Measurements from ENCODE around the gene PHACTR3.

The PHACTR3 gene

DNA sequence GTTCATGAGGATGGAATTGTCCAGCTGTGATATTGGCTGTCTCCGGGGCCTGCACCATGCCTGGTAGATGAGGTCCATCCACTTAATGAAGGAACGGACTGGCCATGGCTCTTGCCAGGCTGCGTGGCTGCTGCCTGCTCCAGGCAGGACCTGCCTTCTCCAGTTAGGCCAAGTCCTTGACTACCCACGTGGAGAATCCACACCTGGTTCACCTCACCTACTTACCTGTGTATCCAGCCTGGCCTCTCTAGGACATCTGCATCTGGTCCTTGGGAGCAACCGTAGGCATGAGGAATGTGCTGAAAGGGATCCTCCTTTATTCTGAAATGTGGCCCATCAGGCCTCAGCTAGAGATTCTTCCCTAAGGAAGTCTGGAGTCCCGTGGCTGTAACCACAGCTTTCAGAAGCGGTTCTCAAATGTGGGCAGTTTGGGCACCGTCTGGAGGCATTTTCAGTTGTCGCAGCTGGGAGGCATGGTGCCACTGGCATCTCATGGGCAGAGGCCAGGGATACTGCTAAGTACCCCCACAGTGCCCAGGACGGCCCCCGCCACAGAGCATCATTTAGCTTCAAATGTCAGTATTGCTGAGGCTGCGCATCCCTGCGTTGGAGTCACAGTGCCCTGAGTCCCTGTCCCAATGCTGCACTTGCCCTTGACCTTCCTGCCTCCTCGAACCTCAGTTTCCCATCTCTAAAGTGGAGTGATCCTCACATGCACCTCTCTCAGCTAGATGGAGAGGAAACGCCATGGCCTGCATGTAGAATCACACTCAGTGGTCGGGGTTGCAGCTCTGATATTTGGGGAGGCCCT is 67.5 kb downstream of the PHACTR3 start:
- no peaks in the 10 kb centered on the region for H3K9me3 ChIP-seq (ENCODE audit: control insufficient read depth, low read depth, low read length)
- no peak overlapping the region for H3K4me3 ChIP-seq (ENCODE audit: low read length)
- no peaks in the 10 kb centered on the region for H3K36me3 ChIP-seq (ENCODE audit: control insufficient read depth, low read depth, low read length)
- H3K27me3 ChIP-seq (ENCODE audit: control insufficient read depth, insufficient read depth, low read length): no peaks in the 10 kb centered on the region
- H3K9ac ChIP-seq (ENCODE audit: low read length): no peak overlapping the region
- H3K4me1 ChIP-seq (ENCODE audit: control insufficient read depth, low read depth, low read length): no peaks in the 10 kb centered on the region
- no peak overlapping the region for H3K27ac ChIP-seq (ENCODE audit: low read length)

DNA sequence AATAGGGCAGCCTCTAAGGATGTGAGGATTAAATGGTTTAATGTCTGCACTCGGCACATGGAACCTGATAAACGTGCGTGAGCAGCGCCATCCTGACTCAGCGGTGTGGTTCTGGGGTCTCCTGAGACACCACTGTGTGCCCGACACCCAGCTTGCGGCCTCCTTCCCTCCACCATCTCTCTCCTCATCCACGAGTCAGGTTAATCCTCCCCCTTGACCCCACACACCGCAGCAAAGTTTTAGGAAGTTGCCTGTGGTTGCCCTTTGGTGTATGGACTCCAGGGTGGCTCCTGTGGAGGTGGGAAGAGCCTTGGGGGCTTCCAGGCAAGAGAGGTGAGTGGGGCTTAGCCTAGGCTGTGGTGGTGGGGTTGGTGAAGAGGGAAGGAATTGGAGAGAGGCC is 68.2 kb downstream of the PHACTR3 start:
- Histone ChIP-seq H3K36me3 (ENCODE audit: control insufficient read depth, low read depth, low read length) (no peaks in the 10 kb centered on the region), H3K27ac (ENCODE audit: low read length) (no peak overlapping the region), H3K9me3 (ENCODE audit: control insufficient read depth, low read depth, low read length) (no peaks in the 10 kb centered on the region), H3K4me1 (ENCODE audit: control insufficient read depth, low read depth, low read length) (no peaks in the 10 kb centered on the region), H3K4me3 (ENCODE audit: low read length) (no peak overlapping the region), H3K9ac (ENCODE audit: low read length) (no peak overlapping the region), H3K27me3 (ENCODE audit: control insufficient read depth, insufficient read depth, low read length) (no peaks in the 10 kb centered on the region)

DNA sequence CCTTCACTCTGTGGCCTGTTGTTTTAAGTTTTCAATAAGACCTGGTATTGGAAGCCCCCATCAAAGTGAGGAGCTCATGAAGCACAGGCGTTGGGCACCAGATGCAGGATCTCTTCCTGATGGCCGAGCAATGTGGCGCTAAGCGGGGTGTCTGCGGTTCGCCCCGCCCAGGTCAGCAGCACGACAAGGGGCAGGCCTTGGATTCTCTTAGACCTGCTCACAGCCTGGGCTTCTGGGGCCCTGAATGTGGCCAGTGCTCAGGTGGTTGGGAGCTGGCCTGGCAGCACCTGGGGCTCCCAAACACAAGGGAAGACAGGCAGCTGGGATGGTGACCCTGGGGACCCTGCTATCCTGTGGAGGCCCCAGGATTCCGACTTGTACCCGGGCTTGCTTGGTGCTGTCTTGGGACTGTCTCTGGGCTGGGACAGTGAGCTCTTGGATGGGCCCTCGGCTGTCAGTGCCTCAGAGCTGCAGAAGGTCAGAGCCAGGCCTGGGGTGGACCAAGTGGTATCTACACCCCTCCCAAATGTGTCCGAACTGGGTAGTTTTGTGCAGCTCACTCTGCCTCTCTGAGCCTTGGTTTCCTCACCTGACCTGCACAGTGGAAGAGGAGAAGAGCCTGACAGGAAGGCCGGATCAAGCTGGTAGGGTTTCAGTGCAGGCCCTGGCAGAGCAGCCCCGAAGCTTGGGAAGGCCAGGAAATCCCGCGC is 69.1 kb downstream of the PHACTR3 start:
- Histone ChIP-seq H3K4me3 (ENCODE audit: low read length) (no peak overlapping the region), H3K4me1 (ENCODE audit: control insufficient read depth, low read depth, low read length) (no peaks in the 10 kb centered on the region), H3K27ac (ENCODE audit: low read length) (no peak overlapping the region), H3K9me3 (ENCODE audit: control insufficient read depth, low read depth, low read length) (no peaks in the 10 kb centered on the region), H3K9ac (ENCODE audit: low read length) (no peak overlapping the region), H3K36me3 (ENCODE audit: control insufficient read depth, low read depth, low read length) (no peaks in the 10 kb centered on the region), H3K27me3 (ENCODE audit: control insufficient read depth, insufficient read depth, low read length) (no peaks in the 10 kb centered on the region)

DNA sequence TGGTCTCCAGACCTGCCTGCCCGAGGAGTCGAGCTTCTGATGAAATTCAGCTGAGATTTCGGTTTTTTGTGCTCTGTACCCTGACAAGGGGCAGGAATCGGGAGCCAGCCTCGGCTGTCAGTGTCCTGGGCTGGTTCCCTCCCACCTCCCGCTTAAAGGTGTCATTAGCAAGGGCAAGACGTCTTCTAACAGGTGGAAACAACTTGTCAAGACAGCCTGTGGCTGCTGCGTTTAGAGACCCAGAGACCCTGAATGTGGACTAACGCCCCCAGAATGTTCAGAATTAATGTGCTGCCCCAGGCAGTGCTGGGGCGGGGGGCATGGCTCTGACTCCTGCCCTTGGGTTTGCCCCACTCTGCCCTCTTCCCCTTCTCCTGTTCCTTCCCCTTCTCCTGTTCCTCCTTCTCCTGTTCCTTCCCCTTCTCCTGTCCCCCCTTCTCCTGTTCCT is 69.7 kb downstream of the PHACTR3 start:
- H3K4me1 ChIP-seq (ENCODE audit: control insufficient read depth, low read depth, low read length): no peaks in the 10 kb centered on the region
- no peak overlapping the region for H3K27ac ChIP-seq (ENCODE audit: low read length)
- no peaks in the 10 kb centered on the region for H3K27me3 ChIP-seq (ENCODE audit: control insufficient read depth, insufficient read depth, low read length)
- no peak overlapping the region for H3K4me3 ChIP-seq (ENCODE audit: low read length)
- no peaks in the 10 kb centered on the region for H3K36me3 ChIP-seq (ENCODE audit: control insufficient read depth, low read depth, low read length)
- H3K9ac ChIP-seq (ENCODE audit: low read length): no peak overlapping the region
- H3K9me3 ChIP-seq (ENCODE audit: control insufficient read depth, low read depth, low read length): no peaks in the 10 kb centered on the region

DNA sequence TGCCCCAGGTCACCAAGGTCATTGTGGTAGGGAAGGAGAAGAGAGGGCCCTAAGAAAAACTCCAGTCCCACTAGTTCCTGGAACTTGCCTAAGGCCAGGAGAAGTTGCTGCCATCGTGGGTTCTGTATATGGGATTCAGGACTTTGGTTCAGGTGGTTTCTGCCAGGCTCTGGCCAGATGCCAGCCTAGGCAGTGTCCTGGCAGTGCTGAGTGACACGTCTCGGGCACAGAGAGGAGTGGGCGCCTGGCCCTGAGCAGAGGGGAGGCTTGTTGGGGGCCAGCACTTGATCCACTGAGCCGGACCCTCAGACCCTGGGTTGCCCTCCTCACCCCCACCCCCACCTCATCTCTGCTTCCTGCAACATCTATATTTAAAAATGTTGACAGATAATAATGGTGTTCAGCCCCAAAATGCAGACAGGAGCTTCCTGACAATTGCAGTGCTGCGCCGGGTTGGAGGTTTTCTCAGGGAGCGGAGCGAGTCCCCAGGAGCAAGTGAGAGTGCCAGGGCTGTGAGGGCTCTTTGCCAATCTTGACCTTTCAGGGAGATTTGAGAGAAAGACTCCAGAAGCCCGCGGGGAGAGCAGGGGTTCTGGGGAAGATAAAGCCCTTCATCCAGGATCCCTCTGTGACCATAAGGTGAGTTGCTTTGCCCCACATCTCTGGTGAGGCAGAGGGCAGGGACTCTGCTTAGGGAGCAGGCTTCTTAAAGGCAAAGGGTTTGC is 71.9 kb downstream of the PHACTR3 start:
- Histone ChIP-seq H3K36me3 (ENCODE audit: control insufficient read depth, low read depth, low read length) (no peaks in the 10 kb centered on the region), H3K27me3 (ENCODE audit: control insufficient read depth, insufficient read depth, low read length) (no peaks in the 10 kb centered on the region), H3K4me3 (ENCODE audit: low read length) (no peak overlapping the region), H3K9me3 (ENCODE audit: control insufficient read depth, low read depth, low read length) (no peaks in the 10 kb centered on the region), H3K27ac (ENCODE audit: low read length) (no peak overlapping the region), H3K4me1 (ENCODE audit: control insufficient read depth, low read depth, low read length) (no peaks in the 10 kb centered on the region), H3K9ac (ENCODE audit: low read length) (no peak overlapping the region)

DNA sequence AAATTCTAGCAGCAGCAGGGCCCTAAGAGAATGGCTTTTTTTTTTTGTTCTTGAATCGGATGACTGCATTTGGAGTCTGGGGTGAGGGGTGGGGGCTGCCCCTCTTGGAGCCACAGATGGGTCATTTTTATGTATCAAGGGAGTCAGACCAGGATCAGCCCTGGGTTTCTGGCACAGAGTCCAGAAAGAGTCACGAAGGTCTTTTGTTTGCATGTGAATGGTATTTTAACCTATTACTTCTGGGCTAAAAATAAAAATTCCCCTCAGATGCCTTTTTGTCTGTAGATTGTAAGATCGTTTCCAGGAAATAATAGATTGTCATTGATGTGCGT is 72.5 kb downstream of the PHACTR3 start:
- Histone ChIP-seq H3K36me3 (ENCODE audit: control insufficient read depth, low read depth, low read length) (no peaks in the 10 kb centered on the region), H3K9me3 (ENCODE audit: control insufficient read depth, low read depth, low read length) (no peaks in the 10 kb centered on the region), H3K27ac (ENCODE audit: low read length) (no peak overlapping the region), H3K4me1 (ENCODE audit: control insufficient read depth, low read depth, low read length) (no peaks in the 10 kb centered on the region), H3K9ac (ENCODE audit: low read length) (no peak overlapping the region), H3K27me3 (ENCODE audit: control insufficient read depth, insufficient read depth, low read length) (no peaks in the 10 kb centered on the region), H3K4me3 (ENCODE audit: low read length) (no peak overlapping the region)

DNA sequence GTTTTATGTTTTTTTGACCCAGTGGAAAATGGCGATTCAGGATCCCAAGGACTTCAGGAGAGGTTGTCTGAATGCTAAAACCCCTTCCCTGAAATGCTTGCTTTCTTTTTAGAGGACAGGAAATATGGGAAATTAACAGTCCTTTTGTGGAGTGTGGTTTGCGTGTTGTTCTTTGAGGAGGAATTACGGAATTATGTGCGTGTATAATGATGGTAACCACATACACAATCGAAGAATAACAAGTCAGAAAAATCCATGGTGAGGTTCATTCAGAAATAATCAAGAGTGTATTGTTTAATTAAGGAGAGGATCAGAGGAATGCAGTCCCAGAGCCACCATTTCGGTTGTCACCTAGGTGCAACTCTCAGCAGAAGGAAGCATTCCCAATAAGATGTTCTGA is 73.2 kb downstream of the PHACTR3 start:
- H3K27me3 ChIP-seq (ENCODE audit: control insufficient read depth, insufficient read depth, low read length): no peaks in the 10 kb centered on the region
- no peaks in the 10 kb centered on the region for H3K9me3 ChIP-seq (ENCODE audit: control insufficient read depth, low read depth, low read length)
- no peaks in the 10 kb centered on the region for H3K36me3 ChIP-seq (ENCODE audit: control insufficient read depth, low read depth, low read length)
- H3K9ac ChIP-seq (ENCODE audit: low read length): no peak overlapping the region
- no peaks in the 10 kb centered on the region for H3K4me1 ChIP-seq (ENCODE audit: control insufficient read depth, low read depth, low read length)
- H3K4me3 ChIP-seq (ENCODE audit: low read length): no peak overlapping the region
- H3K27ac ChIP-seq (ENCODE audit: low read length): no peak overlapping the region

DNA sequence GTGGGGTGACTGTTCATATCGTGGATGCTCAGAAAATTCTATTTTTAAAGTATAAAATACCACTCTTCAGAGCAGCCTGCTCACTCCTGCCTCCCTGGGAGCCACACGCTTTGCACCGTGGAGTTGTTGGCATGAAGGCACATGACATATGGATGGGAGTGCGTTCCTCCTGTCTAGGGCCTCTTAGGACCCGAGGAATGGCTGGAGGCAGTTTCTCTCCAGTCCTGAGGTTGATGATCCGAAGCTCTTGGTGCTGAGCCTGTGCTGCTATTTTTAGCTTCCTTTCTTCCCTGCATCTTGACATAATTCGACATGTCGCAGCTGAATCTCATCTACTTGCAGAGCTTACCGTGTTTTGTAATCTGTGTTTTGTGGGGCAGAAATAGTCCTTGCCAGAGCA is 73.9 kb downstream of the PHACTR3 start:
- H3K4me1 ChIP-seq (ENCODE audit: control insufficient read depth, low read depth, low read length): no peaks in the 10 kb centered on the region
- no peak overlapping the region for H3K4me3 ChIP-seq (ENCODE audit: low read length)
- no peaks in the 10 kb centered on the region for H3K27me3 ChIP-seq (ENCODE audit: control insufficient read depth, insufficient read depth, low read length)
- H3K9me3 ChIP-seq (ENCODE audit: control insufficient read depth, low read depth, low read length): no peaks in the 10 kb centered on the region
- H3K36me3 ChIP-seq (ENCODE audit: control insufficient read depth, low read depth, low read length): no peaks in the 10 kb centered on the region
- H3K9ac ChIP-seq (ENCODE audit: low read length): no peak overlapping the region
- H3K27ac ChIP-seq (ENCODE audit: low read length): no peak overlapping the region

DNA sequence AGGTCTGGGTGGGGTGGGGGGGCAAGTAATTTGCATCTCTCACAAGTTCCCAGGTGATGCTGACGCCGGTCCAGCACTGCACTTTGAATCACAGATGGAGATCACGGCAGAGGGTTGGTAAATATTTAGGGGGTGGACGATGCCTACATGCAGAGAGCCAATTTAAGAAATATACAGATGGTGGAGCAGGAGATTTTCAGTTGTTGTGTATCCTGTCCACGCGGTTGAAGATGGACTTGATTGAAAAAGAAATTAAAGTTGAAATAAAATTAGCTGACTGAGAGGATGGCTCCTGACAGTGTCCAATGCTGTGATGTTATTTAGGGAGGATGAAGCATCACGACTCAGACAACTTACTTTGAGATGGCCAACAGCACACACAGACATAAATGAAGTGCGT is 74.6 kb downstream of the PHACTR3 start:
- H3K27me3 ChIP-seq (ENCODE audit: control insufficient read depth, insufficient read depth, low read length): no peaks in the 10 kb centered on the region

DNA sequence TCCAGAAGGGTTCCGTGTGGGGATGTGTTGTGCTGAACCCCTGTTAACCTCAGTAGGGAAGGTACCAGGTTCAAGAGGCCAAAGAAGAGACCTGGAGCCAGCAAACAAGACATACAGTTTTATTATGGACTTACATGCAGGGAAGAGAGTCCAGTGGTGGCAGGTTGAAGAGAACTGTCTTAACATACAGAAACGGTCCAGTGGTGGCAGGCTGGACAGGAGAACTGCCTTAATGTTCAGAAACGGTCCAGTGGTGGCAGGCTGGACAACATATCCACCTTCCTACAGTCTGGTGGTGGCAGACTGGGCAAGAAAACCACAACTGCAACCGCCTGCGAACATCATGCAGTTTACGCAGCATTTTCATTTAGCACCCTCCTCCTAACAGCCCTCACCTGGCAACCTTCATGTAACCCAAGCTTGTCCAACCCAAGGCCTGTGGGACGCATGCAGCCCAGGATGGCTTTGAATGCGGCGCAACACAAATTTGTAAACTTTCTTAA is 75.9 kb downstream of the PHACTR3 start:
- Histone ChIP-seq H3K36me3 (ENCODE audit: control insufficient read depth, low read depth, low read length) (no peaks in the 10 kb centered on the region), H3K4me3 (ENCODE audit: low read length) (no peak overlapping the region), H3K27ac (ENCODE audit: low read length) (no peak overlapping the region), H3K9me3 (ENCODE audit: control insufficient read depth, low read depth, low read length) (no peaks in the 10 kb centered on the region), H3K9ac (ENCODE audit: low read length) (no peak overlapping the region), H3K27me3 (ENCODE audit: control insufficient read depth, insufficient read depth, low read length) (no peaks in the 10 kb centered on the region), H3K4me1 (ENCODE audit: control insufficient read depth, low read depth, low read length) (no peaks in the 10 kb centered on the region)

More for the DNA sequence above, 74.6 kb downstream of the PHACTR3 start:
- Histone ChIP-seq H3K4me3 (ENCODE audit: low read length) (no peak overlapping the region), H3K9me3 (ENCODE audit: control insufficient read depth, low read depth, low read length) (no peaks in the 10 kb centered on the region), H3K27ac (ENCODE audit: low read length) (no peak overlapping the region), H3K36me3 (ENCODE audit: control insufficient read depth, low read depth, low read length) (no peaks in the 10 kb centered on the region), H3K9ac (ENCODE audit: low read length) (no peak overlapping the region), H3K4me1 (ENCODE audit: control insufficient read depth, low read depth, low read length) (no peaks in the 10 kb centered on the region)

DNA sequence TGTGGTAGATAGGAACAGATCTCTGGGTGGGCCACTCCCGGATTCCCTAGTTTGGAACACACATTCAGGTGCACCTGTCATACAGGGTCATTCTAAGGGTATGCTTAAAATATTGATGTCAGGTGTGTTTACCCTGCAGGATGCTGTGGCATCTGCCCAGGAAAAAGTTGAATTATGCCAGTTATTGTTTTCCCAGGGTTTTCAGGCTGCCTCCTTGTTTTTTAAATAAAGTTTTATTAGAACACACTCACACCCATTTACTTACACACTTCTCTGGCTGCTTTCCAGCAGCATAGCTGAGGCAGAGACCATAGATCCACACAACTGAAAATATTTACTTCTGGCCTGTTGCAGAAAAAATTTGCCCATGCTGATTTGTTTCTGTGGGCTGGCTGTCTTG is 76.5 kb downstream of the PHACTR3 start:
- H3K36me3 ChIP-seq (ENCODE audit: control insufficient read depth, low read depth, low read length): no peaks in the 10 kb centered on the region

More for the DNA sequence above, 76.5 kb downstream of the PHACTR3 start:
- no peak overlapping the region for H3K4me3 ChIP-seq (ENCODE audit: low read length)
- H3K4me1 ChIP-seq (ENCODE audit: control insufficient read depth, low read depth, low read length): no peaks in the 10 kb centered on the region
- no peak overlapping the region for H3K9ac ChIP-seq (ENCODE audit: low read length)
- no peaks in the 10 kb centered on the region for H3K9me3 ChIP-seq (ENCODE audit: control insufficient read depth, low read depth, low read length)
- H3K27ac ChIP-seq (ENCODE audit: low read length): no peak overlapping the region
- no peaks in the 10 kb centered on the region for H3K27me3 ChIP-seq (ENCODE audit: control insufficient read depth, insufficient read depth, low read length)
